K562 (cell line): ENCODE measurements around the gene HBG1.

Experiments
- BRD9 ChIP-seq: fragments of 450-650 bp; IDR thresholded peaks from 2 replicates; pipeline ENCODE4 v1.6.1; 2018; ENCODE audit warnings: low read depth; ENCODE audit not compliant: partially characterized antibody
- CHD1 ChIP-seq: fragments of 200-600 bp; sonication (generic); IDR thresholded peaks from one replicate; pipeline ENCODE4 v1.6.1; 2012; ENCODE audit warnings: mild to moderate bottlenecking, moderate library complexity, low read length, inconsistent platforms
- CREBBP ChIP-seq: IDR thresholded peaks from one replicate; pipeline ENCODE4 v1.6.1; 2012; ENCODE audit warnings: low read depth, mild to moderate bottlenecking, control low read depth, inconsistent platforms, low read length
- CTCF ChIP-seq, 3 experiments: IDR thresholded peaks in 2 of 3; conservative IDR thresholded peaks in 1 of 3; 2 replicates each; pipeline ENCODE4 v1.5.1; 2011 to 2012; ENCODE audit warnings: low read length in 3 of 3, mild to moderate bottlenecking in 3 of 3, control low read depth in 2 of 3, improper control_type of control experiment in 1 of 3, inconsistent platforms in 1 of 3, low read depth in 1 of 3, mixed read lengths in 1 of 3, moderate library complexity in 1 of 3; ENCODE audit not compliant: insufficient read depth in 2 of 3
- HNRNPK ChIP-seq: fragments of 200-400 bp; formaldehyde crosslinking; IDR thresholded peaks from one replicate; pipeline ENCODE4 v1.6.1; 2018; ENCODE audit warnings: mild to moderate bottlenecking, low read depth, low read length; ENCODE audit not compliant: poor library complexity, severe bottlenecking
- POLR2AphosphoS5 ChIP-seq: IDR thresholded peaks from 2 replicates; pipeline ENCODE4 v1.6.1; 2011; ENCODE audit warnings: mild to moderate bottlenecking, low read depth, low read length, moderate library complexity; ENCODE audit not compliant: control insufficient read depth, insufficient read depth
- POLR2G ChIP-seq: fragments of 200-400 bp; formaldehyde crosslinking; IDR thresholded peaks from 2 replicates; pipeline ENCODE4 v1.6.1; 2017; ENCODE audit warnings: low read depth, mild to moderate bottlenecking, antibody characterized with exemption, low read length, moderate library complexity
- RCOR1 ChIP-seq, 2 experiments: IDR thresholded peaks; 2 replicates each; pipeline ENCODE4 v1.6.1; 2012; ENCODE audit warnings: low read depth in 2 of 2, low read length in 2 of 2, borderline replicate concordance in 1 of 2, improper control_type of control experiment in 1 of 2
- SMARCE1 ChIP-seq: fragments of 450-650 bp; IDR thresholded peaks from 2 replicates; pipeline ENCODE4 v1.7.1; 2016; ENCODE audit warnings: mild to moderate bottlenecking
- TAF1 ChIP-seq: IDR thresholded peaks from 2 replicates; pipeline ENCODE4 v1.6.1; 2011; ENCODE audit warnings: mild to moderate bottlenecking, low read length, moderate library complexity; ENCODE audit not compliant: insufficient read depth, control insufficient read depth, severe bottlenecking; ENCODE audit errors: extremely low read depth
- ZNF644 ChIP-seq: fragments of 200-800 bp; sonication (Bioruptor generic); IDR thresholded peaks from 2 replicates; pipeline ENCODE4 v1.6.1; 2016; ENCODE audit warnings: low read depth, missing genetic modification characterization, missing compliant biosample characterization

- no peak for TF ChIP-seq TAF1
- TF ChIP-seq POLR2AphosphoS5 = no peak
- TF ChIP-seq CHD1 = no peak
- TF ChIP-seq CTCF (IDR thresholded peaks at IDR 0.05 in 2 of 3, conservative IDR thresholded peaks at IDR 0.05 in 1 of 3; ENCODE audit: insufficient read depth in 2 of 3, low read depth in 1 of 3, low read length in 3 of 3) = peak in 1 of 3 experiments; percentile 10; a peak in 1 of 6 replicates
- no peak for TF ChIP-seq ZNF644
- no peak for TF ChIP-seq CREBBP
- TF ChIP-seq SMARCE1 = no peak
- TF ChIP-seq HNRNPK = no peak
- TF ChIP-seq POLR2G = no peak
- TF ChIP-seq RCOR1 (IDR thresholded peaks at IDR 0.05; ENCODE audit: borderline replicate concordance in 1 of 2, low read depth in 2 of 2, low read length in 2 of 2) = 0 out of 4 replicates have a peak, but pooled peaks of 1 of the 2 experiments have one; percentile 4
- TF ChIP-seq BRD9 = no peak
These were observed 39.4 kb upstream of the HBG1 start for GRCh38 chr11:5288906-5289550.
